HG03159 (cell line): ENCODE measurements around the gene HOXD10.

Experiments
- ATAC-seq: cut with Tn5 transposase; IDR thresholded peaks from one replicate; pipeline ENCODE4 v1.9.1; 2021; ENCODE audit warnings: mild to moderate bottlenecking, moderate library complexity; ENCODE audit not compliant: unreplicated experiment

HOXD10 gene

DNA sequence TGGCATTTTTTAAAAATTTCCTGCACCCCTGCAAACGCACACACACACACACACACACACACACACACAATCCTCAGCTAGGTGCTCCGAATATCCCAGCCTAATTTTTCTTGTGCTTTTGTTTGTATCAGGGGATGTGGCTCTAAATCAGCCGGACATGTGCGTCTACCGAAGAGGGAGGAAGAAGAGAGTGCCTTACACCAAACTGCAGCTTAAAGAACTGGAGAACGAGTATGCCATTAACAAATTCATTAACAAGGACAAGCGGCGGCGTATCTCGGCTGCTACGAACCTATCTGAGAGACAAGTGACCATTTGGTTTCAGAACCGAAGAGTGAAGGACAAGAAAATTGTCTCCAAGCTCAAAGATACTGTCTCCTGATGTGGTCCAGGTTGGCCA is 22.2 kb upstream of the HOXD10 start:
- ATAC-seq: no peak

DNA sequence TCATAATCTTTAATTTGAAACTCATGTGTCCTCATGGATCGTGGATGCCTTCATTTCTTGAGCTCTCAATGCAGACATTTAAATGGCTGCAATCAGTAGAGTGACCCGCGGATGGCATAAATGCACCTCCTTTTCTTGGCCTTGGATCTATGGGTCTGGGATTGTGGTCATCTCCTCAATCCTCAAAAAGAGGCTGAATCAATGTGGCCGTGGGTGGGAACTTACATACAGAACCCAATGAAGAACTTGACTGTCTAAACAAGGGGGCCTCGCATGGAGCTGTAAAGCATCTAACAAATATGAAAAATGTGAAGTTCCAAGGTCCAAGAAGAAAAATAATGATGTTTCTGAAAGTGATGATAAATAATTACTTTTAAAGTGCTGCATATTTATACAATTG is 21.2 kb upstream of the HOXD10 start:
- ATAC-seq: no peak

DNA sequence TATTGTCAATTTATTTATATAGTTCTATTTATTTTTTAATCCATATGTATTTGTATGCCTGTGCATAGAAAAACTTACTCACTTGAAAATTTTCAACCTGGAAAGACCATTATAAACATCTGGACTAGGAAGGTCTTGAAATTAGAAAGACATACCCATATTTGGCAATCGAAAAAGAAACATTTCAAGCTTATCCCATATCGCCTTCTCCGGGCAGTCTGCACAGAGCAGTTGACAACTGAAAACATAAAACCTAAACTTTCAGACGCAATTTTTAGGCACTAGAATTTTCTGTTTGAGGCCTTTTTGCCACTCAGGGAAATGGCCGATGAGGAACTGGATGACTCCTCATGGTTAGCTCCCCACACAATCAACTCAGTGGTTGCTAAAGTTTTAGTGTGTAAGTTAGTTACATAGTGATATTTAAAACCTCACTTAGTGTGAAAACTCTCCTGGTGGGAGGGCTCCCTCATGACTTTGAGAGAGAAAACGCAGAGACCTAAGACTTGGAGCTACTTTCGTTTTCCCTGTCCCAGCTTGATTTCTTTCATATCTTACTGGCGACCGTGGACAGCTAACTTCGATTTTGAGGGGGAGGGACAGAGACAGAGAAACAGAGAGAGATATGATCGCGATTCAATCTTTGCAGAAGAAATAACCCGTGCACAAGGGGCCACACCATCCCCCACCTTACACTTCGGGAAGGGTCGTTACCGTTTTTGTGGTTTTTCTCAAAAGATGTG is 20.2 kb upstream of the HOXD10 start:
- ATAC-seq: no peak

DNA sequence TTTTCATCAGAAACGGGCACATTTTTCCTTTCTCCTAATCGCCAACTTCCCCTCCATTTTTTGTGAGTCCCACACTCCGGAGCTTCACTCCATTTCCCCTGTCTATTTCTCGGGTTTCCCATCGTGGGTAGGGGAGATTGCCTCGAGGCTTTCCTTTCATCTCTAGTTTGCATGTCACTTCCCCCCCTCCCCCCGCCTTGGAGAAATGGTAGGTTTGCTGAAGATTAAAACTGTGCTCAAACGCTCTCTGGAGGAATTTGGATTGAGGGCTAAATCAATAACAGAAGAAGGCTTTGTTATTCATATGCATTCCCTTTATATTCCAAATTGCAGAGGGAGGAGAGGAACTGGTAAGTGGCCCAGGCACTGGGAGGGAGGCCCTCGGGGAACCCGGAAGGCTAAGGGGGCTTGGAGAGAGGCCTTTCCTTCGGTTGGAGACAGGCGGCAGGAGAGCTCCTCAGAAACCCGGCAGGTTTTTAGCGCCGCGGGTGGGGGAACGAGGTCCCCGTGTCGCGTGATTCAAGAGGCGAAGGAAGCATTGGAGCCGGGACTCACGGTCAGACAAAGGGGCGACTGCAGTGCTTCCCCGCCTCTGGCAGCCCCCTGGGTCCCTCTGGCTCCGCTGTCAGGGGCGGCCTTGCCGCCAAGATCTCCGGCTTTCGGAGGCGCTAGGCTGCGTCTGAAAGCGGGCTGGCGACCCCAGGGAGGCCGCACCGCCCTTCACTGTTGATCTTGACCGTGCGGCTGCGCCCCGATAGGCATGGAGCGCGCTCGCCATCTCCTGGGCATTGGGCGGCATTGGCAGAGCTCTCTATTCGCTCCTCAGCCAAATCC is 19.4 kb upstream of the HOXD10 start:
- ATAC-seq: peak; percentile 82

DNA sequence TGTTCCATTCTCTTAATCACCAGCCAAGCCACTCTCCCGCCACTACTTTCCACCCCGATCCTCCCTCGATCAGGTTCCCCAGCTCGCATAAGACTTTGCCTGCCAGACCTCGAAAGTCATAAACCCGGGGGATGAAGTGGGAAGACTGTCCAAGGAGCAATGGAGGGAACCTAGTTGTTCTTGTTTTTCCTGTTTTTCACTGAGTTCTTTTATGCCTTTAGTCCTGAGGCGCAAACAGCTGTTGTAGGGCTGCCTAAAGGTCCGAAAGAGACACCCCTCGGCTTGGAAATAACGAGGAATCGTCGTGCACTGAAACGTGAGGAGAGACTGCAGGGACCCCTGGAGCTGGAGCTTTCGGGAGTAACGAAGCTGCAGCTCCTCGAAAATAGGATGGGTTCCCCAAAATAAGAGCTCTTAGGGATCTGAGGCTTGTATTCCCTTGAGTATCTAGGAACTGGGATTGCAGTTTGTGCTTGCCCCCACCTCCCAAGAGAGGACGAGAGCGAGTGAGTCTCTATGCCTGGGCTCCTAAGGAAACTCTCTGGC is 18.7 kb upstream of the HOXD10 start:
- no peak for ATAC-seq

DNA sequence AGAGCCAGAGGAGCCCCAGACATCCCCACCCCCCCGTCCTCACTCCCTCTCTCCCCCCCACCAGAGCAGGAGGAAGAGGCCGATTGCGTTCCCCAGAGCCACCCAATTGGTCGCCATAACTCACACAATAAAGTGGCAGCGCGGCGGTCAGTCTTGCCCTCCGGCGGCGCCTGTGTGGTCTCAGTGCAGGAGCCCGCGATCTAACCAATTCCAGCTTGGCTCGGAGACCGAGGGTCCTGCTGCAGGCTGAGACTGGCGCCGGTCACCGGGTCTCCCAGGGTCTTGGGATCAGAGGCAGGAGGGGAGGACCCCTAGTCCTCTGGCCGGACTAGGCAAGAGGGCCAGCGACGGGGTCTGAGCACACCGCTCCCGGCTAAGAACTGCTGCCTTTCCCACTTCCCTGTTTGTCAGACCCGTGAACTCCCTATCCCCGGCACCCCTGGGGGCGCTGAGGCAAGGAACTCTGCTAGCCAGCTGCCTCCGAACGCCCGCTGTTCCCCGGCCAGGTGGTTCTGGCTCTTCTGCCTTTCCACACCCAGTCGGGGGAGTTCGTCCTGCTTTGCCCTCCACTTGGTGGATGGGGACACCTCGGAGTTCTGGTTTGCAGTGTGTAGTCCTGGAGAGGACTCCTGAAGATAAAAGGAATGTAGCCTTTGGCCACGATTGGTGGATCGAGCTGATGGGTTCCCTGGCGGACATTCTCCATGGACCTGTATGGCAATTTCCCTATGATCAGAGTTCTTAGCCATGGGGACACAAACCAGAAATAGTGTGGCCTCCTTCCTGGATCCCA is 18.0 kb upstream of the HOXD10 start:
- ATAC-seq: no peak

DNA sequence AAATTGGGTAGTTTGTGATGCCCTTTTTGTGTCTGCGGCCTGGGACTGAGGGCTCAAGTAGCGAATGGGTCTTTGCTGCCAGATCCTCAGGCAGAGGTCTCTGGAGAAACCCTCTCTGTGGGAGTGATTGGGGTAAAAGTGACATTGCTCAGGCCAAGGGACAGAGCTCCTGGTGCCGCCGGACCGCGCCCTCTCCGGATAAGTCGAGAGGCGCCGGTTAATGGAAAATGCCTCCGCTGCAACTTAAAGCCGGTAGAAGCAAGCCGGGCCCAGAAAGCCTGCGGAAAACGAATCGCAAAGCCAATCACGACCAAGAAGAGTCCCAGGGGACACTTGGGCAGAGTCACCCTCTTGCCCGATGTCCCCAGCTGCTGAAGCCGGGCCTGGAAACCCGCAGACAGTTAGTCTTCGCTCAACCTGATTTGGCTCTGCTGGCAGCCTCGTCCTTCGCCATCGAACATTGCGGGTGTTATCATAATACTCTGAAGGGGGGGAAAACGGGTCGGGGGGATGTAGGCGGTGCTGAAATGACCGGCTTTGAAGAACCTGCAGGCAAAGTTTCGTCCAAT is 17.3 kb upstream of the HOXD10 start:
- no peak for ATAC-seq

DNA sequence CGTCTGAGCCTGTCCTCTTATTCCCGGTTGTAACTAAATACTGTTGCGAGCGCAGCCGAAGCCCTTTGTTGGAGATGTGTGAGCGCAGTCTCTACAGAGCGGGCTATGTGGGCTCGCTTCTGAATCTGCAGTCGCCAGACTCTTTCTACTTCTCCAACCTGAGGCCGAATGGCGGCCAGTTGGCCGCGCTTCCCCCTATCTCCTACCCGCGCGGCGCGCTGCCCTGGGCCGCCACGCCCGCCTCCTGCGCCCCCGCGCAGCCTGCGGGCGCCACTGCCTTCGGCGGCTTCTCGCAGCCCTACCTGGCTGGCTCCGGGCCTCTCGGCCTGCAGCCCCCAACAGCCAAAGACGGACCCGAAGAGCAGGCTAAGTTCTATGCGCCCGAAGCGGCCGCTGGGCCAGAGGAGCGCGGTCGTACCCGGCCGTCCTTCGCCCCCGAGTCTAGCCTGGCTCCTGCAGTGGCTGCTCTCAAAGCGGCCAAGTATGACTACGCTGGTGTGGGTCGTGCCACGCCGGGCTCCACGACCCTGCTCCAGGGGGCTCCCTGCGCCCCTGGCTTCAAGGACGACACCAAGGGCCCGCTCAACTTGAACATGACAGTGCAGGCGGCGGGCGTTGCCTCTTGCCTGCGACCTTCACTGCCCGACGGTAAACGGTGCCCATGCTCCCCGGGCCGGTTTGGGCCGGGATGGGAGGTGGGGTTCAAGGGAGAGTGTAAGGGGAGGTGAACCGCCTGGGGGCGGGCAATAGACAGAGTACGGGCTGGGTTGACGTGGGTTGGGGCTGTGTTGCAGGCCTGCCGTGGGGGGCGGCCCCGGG is 16.6 kb upstream of the HOXD10 start, which contains the start of gene HOXD12:
Gene HOXD12, plus strand, starts transcription at position 68 of the 819 bp plus-strand sequence. Its CDS starts 7 bp downstream, at position 75.
- no peak for ATAC-seq

DNA sequence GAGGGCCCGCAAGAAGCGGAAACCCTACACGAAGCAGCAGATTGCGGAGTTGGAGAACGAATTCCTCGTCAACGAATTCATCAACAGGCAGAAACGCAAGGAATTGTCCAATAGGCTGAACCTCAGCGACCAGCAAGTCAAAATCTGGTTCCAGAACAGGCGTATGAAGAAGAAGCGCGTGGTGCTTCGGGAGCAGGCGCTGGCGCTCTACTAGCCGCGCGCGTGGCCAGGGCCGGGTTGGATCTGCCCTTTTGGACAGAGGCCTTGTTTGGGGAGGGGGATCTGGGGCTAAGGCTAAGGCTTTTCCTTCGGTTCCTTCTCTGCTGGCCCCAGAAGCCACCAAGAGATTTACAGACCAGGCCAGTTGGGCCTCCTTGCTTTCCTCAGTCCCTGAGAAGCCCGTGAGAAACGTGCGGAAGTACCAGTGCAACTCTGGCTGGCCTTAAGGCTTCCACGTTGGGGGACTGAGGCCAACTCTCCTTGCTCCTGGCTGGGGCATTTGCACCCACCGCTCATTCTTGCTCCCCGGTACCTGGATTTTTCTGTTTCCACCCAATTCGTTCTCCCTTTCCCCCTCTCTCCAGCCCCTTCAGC is 15.9 kb upstream of the HOXD10 start:
- ATAC-seq: no peak

DNA sequence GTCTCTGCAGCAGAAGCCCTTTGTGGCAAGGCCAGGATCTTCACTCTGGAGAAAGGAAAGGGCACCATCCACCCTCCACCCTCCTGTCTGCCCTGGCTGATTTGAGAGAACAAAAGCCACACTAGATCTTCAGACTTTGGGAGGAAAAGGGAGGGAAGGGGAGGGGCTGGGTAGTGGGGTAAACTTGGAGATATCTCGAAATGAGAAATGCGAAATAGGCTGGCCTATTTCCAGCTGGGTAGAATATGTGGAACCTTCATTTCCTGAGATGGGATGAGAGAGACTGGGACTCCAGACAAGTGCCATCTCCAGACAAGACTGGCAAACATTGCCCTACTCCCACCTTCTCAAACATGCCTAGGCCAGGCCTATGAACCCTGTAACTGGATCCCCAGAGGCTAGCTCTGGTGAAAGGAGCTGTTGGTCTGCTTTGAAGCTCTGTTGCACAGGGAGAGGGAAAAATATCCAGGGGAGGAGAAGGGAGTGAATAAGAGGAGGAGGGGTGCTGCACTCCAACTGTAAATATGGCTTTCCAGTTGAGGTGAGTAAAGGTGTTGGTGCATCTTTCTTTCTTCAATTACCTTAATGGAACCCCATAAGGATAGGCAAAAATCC is 15.3 kb upstream of the HOXD10 start:
- no peak for ATAC-seq

DNA sequence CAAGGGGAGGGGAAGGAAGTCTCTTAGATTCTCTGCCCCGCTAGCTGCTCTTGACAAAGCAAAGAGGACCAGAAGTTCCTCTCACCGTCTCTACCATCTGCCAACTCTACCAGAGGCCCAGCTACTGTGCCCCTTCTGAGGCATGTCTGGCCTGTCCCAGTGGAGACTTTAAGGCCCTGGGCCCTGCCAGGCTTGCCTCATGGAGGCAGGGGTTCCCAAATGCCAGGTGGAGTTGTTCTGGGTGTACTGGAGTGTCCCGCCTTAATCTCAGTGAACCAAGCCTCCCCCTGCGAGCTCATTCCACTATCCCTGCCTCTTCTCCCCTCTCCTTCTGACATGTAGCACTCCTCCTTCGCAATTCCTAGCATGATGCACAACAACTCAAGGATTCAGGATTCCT is 14.7 kb upstream of the HOXD10 start:
- ATAC-seq: no peak

DNA sequence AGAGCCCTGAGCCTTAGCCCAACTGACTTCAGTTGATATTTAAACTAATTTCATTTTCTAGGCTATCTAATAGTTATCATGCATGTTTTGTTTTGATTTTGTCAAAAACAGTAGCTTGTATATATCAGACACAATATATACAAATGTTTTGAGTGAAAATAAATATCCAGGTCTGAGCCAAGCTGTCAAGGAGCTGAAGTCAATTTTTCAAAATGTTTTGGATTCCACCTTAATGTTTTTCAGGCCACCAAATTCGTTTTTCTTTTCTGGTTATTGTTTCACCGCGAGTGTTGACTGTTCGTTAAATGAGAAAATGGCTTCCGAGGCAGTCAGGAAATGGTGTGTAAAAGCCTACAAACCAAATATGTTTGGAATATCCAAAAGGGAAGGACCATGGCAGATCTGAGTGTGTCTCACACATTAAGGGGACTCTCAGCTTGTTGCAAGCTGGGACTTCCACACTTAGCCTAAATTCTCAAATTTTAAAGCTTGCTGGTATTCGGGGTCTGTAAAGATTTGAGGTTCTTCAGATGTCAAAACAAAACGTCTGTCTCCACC is 14.2 kb upstream of the HOXD10 start:
- no peak for ATAC-seq

DNA sequence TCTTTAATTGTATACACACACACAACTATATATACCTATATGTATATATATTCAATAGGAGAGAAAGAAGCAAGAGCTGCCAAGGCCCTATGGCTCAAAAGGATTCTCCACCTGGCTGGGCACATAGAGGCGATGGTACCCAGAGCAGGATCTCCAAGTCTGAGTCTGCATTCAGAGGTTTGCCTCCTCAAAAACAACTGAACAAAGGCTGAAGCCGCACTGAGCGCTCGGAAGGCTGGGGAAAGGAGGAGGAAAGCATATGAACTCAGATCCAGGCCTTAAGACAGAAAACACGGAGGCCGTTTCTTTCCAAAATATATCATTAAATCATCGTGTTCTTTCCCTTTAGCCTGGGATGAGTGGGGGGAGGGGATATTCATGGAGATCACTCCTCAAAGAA is 13.4 kb upstream of the HOXD10 start:
- no peak for ATAC-seq

DNA sequence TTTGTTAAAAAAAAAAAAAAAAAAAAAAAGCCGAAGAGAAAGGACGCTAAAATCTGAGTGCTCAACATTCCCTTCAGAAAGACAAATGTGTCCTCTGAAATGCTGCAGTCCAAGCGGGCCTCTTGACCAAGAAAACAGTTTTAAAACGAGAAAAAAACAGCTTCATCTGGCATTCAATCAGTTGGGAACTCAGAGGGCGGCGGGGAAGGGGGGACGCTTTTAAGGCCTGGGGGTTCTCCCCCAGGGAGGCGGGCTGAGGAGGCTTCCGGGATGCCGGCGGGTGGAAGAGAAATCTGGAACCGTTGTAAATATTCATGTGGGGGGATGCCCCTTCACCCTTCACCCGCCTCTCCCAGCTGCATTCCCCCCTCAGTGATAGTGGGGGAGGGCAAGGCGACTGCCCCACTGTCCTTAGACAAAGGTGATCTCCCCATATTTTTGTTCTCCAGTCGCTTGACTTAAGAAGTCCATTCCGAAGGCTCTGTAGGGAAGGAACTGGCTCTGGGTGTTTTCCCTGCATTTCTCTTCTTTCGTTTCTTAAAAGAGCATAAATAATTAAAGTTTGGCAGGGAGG is 12.7 kb upstream of the HOXD10 start:
- no peak for ATAC-seq

DNA sequence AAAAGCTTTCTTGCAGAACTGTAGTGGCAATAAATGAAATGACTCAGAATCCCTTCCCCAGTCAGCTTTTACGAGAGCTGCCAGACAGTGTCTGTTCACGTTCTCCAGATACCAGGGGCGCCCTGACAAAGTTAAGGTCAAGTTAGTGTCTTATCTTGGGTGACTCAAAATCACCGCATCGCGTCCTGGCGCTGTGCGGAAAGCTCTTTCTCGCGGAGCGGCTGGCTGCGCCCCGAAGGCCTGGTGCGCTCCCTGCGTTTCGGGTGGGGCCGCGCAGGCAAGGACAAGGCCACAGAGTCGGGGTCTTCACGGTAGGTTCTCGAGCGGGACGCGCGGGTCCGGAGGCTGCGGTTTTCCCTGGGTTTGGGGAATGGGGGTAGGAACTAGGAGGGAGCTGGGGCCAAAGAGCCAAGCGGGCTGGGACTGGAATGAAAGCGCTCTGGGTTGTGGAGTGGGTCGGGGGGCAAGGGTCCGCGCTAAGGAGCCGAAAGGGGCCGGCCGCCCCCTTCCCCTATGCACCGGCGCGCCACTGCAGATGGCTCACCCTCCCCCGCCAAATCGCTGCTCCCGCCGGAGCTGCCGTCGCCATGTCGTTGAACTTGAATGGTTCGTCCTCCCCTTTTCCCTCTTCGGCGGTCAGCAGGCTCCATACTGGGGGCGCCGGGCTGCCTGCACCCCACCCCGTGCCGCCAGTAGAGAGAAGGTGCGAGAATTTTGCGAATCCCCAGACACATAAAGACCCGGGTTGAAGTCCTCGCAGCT is 12.1 kb upstream of the HOXD10 start:
- ATAC-seq: no peak

DNA sequence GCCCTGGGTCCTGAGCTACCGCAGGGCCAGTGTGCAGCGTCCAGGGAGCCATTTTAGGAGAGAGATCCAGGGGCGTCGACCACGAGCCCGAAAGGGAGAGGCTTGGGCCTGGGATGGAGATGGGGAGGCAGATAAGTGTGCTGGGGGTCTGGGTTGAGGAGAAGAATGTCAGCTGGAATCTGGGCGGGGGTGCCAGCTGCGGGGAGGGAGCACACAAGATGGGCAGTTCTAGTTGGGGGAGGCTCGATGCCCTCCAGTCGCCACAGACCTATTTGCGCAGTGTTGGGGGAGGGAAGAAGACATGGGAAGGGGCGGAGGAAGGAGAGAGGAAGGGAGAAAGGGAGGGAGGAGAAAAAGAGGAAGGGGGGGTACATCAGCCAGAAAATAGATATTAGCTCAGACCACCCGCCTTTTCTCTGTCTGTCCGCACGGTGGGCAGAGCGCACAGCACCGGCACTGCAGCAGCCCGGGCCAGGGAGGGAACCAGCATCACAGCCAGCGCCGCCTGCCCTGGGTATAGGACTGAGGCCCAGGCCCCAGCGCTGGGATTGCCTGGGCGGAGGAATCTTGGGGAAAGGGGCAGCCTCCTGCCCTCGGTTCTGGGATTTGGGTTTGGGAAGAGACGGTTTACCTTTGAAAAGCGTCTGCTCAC is 11.4 kb upstream of the HOXD10 start:
- ATAC-seq: no peak
